Right atrium auricular region (tissue), 2 donors: ENCODE measurements around the gene SLC23A2. TPM values are rescaled to one million over a fixed set of nuclear protein-coding genes. Genes with fewer than 3 reads are reported as not detected.
"Not testable (repeated sequence)": the region's sequence is repeated elsewhere in the genome, so short reads cannot be mapped to it uniquely, and the experiment has no call there.

Source experiments
- DNase-seq: peaks from one replicate; pipeline ENCODE4 v3.0.0-alpha.2; 2019; ENCODE audit warnings: low spot score
- H3K27ac ChIP-seq, 2 donors: fragments of 200-600 bp; sonication (generic); 1 replicate in 1 of 2; 2 replicates in 1 of 2; pipeline ENCODE4 v1.5.1; 2016 to 2019
- H3K27me3 ChIP-seq, 2 donors: fragments of 200-600 bp; sonication (generic); one replicate each; pipeline versions ENCODE4 v1.5.1 to v1.6.0; 2017 to 2019
- H3K36me3 ChIP-seq: fragments of 200-600 bp; sonication (generic); one replicate; pipeline ENCODE4 v1.5.1; 2016
- H3K4me1 ChIP-seq, 2 donors: fragments of 200-600 bp; sonication (generic); one replicate each; pipeline versions ENCODE4 v1.5.1 to v1.6.0; 2017 to 2019
- H3K4me3 ChIP-seq, 2 donors: fragments of 200-600 bp; sonication (generic); 1 replicate in 1 of 2; 2 replicates in 1 of 2; pipeline ENCODE4 v1.5.1; 2017 to 2019; ENCODE audit warnings: mild to moderate bottlenecking in 1 of 2, moderate library complexity in 1 of 2
- H3K9me3 ChIP-seq, 2 donors: fragments of 200-600 bp; sonication (generic); one replicate each; pipeline ENCODE4 v1.5.1; 2019
- CTCF ChIP-seq, 2 donors: fragments of 200-600 bp; sonication (generic); IDR thresholded peaks; one replicate each; pipeline ENCODE4 v1.5.1; 2019; ENCODE audit warnings: antibody characterized with exemption in 2 of 2
- total RNA-seq, 2 donors: library from RNA; depleted of rRNA; stranded (reverse); fragments of >200 nt; gene quantifications; one replicate each; pipeline ENCODE4 v1.1.0, GENCODE V29; 2016

The SLC23A2 gene
- total RNA-seq, 2 donors from 2014 or later: 9.8 to 10.8 TPM

- Histone ChIP-seq H3K36me3 (peaks cover 35% of the 10 kb centered on the region), H3K4me1 (peaks cover 0 to 6% of the 10 kb centered on the region in 2 donors), H3K4me3 (no peak overlapping the region), H3K27me3 (no peaks in the 10 kb centered on the region), H3K9me3 (no peaks in the 10 kb centered on the region), H3K27ac (no peak overlapping the region)
- no peak for DNase-seq
- no peak for TF ChIP-seq CTCF (IDR thresholded peaks at IDR 0.05)
These were observed 145.8 kb downstream of the SLC23A2 start for GRCh38 chr20:4855555-4855954.

DNA sequence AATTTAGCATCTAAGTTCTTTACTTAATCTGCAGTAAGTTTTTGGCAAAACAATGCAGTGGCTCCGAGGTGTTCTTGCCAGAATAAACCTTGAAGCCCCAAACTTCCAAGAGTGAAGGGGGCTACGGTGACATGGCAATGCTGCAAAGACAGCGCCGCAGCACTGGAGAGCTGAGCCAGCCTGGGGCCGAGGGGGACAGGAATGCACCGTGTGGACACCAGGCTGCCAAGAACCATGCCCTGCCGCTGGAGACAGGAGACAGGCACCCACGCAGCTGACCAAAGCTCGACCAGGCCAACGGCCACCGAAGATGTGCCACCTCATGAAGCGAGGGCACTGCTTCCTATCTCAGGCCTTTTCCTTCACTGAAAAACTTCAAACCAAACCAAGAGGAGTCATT, 146.2 kb downstream of the SLC23A2 start:
- H3K4me1 ChIP-seq: peaks cover 0 to 6% of the 10 kb centered on the region in 2 donors
- peaks cover 31% of the 10 kb centered on the region for H3K36me3 ChIP-seq
- no peak for TF ChIP-seq CTCF (IDR thresholded peaks at IDR 0.05)
- no peak overlapping the region for H3K4me3 ChIP-seq
- no peak overlapping the region for H3K27ac ChIP-seq
- H3K27me3 ChIP-seq: no peaks in the 10 kb centered on the region
- no peaks in the 10 kb centered on the region for H3K9me3 ChIP-seq
- DNase-seq: no peak

GRCh38 chr20:4854561-4854901, 146.8 kb downstream of the SLC23A2 start:
- TF ChIP-seq CTCF (IDR thresholded peaks at IDR 0.05): no peak
- DNase-seq: no peak
- peaks cover 0 to 6% of the 10 kb centered on the region in 2 donors for H3K4me1 ChIP-seq
- no peaks in the 10 kb centered on the region for H3K9me3 ChIP-seq
- H3K36me3 ChIP-seq: peaks cover 25% of the 10 kb centered on the region
- no peak overlapping the region for H3K4me3 ChIP-seq
- no peaks in the 10 kb centered on the region for H3K27me3 ChIP-seq
- no peak overlapping the region for H3K27ac ChIP-seq

DNA sequence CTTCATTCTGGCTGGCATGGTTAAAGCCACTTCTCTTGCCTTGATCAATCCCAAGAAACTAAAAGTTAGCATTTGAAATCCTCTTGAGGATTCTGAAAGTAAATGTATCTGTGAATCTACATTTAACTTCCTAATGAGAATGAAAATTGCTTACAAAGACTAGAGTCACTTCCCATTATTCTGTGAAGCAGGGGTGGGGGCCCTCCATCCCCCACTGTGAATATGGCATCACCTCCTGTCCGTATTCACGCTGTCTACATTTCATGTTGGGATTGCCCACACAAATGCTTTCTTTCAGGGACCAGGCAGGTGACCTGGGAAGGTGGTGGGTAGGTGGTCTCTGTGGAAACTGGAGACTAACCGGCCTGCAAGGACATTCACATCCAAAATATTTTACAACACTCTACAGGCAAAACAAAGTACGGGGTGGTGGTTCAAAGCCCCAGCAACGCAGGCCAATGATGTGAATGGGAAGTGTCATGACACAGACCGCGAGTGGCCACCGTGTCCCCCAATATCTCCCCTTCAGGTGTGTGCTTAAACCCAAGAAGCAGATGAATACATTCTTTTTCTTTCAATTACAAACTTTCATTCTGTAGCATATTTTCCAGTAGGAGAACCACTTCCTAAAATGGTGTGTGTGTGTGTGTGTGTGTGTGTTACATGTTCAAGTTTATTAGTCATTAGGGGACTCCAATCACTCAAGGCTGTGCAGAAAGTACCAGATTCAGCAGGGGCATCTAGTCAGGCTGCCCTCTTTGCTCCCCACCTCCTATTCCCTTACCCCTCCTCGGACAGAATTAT, 147.4 kb downstream of the SLC23A2 start:
- Histone ChIP-seq H3K4me1 (peaks cover 0 to 6% of the 10 kb centered on the region in 2 donors), H3K36me3 (peaks cover 19% of the 10 kb centered on the region), H3K27me3 (no peaks in the 10 kb centered on the region), H3K27ac (no peak overlapping the region), H3K9me3 (no peaks in the 10 kb centered on the region), H3K4me3 (no peak overlapping the region)
- DNase-seq: no peak
- no peak for TF ChIP-seq CTCF (IDR thresholded peaks at IDR 0.05)

GRCh38 chr20:4853004-4853403, 148.3 kb downstream of the SLC23A2 start:
- TF ChIP-seq CTCF (IDR thresholded peaks at IDR 0.05): no peak
- no peak for DNase-seq
- no peak overlapping the region for H3K27ac ChIP-seq
- peaks cover 10% of the 10 kb centered on the region for H3K36me3 ChIP-seq
- H3K4me1 ChIP-seq: peaks cover 0 to 6% of the 10 kb centered on the region in 2 donors
- no peak overlapping the region for H3K4me3 ChIP-seq
- H3K9me3 ChIP-seq: no peaks in the 10 kb centered on the region
- H3K27me3 ChIP-seq: no peaks in the 10 kb centered on the region

DNA sequence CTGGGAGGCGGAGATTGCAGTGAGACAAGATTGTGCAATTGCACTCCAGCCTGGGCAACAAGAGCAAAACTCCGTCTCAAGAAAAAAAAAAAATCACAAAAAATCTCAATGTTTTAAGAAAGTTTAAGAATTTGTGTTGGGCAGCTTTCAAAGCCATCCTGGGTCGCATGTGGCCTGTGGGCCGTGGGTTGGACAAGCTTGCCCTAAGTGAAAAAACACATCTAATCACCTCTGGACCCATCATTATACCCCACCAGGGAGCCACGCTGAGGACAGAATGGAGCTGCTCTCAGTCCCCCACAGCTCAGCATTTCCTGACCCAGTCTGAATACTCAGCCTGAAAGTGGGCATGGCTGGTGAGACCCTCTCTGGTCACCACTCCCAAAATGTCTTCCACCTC, 150.3 kb downstream of the SLC23A2 start:
- H3K27me3 ChIP-seq: no peaks in the 10 kb centered on the region
- no peaks in the 10 kb centered on the region for H3K9me3 ChIP-seq
- TF ChIP-seq CTCF (IDR thresholded peaks at IDR 0.05): no peak
- peak; percentile 55 for DNase-seq
- peaks cover 2% of the 10 kb centered on the region for H3K36me3 ChIP-seq
- no peaks in the 10 kb centered on the region for H3K4me1 ChIP-seq
- no peak overlapping the region for H3K4me3 ChIP-seq
- no peak overlapping the region for H3K27ac ChIP-seq

GRCh38 chr20:4848829-4849228, 152.5 kb downstream of the SLC23A2 start:
- H3K9me3 ChIP-seq, H3K4me3 ChIP-seq, H3K36me3 ChIP-seq, H3K27ac ChIP-seq, DNase-seq, H3K4me1 ChIP-seq, H3K27me3 ChIP-seq: not testable (repeated sequence)
